ENCODE results near the gene ARHGEF6. TPM values are rescaled to one million over a fixed set of nuclear protein-coding genes. Genes with fewer than 3 reads are reported as not detected.

The ARHGEF6 gene
- total RNA-seq, 1 donor from 2014 or later, result 84.1 TPM

Other genes with a start within 250 kb of the ARHGEF6 start
- gene VGLL1, start 248.7 kb downstream of the ARHGEF6 start, total RNA-seq, result not detected
- gene CD40LG, start 132.8 kb downstream of the ARHGEF6 start, total RNA-seq, result not detected
- gene RBMX, start 99.8 kb upstream of the ARHGEF6 start, total RNA-seq, result 105 TPM

All from mesenteric fat pad (tissue), 1 donor.